Osteocyte (in vitro differentiated cells): Measurements from ENCODE around the gene DLX6. TPM values are rescaled to one million over a fixed set of nuclear protein-coding genes. Genes with fewer than 3 reads are reported as not detected.
"Not testable (repeated sequence)": the region's sequence is repeated elsewhere in the genome, so short reads cannot be mapped to it uniquely, and the experiment has no call there.

ENCODE experiments used
- DNase-seq: peaks from one replicate; pipeline ENCODE4 v3.0.0; 2021; ENCODE audit warnings: mixed read lengths; ENCODE audit not compliant: unreplicated experiment; ENCODE audit errors: extremely low spot score
- H3K27ac Mint-ChIP-seq: one replicate; pipeline ENCODE4 v1.8.0; 2021; ENCODE audit warnings: mild to moderate bottlenecking, mixed read lengths; ENCODE audit not compliant: unreplicated experiment
- H3K27me3 Mint-ChIP-seq: one replicate; pipeline ENCODE4 v1.8.0; 2021; ENCODE audit warnings: mixed read lengths; ENCODE audit not compliant: unreplicated experiment
- H3K36me3 Mint-ChIP-seq: one replicate; pipeline ENCODE4 v1.8.0; 2021; ENCODE audit warnings: mixed read lengths; ENCODE audit not compliant: unreplicated experiment
- H3K4me1 Mint-ChIP-seq: one replicate; pipeline ENCODE4 v1.8.0; 2021; ENCODE audit warnings: mixed read lengths; ENCODE audit not compliant: unreplicated experiment
- H3K4me3 Mint-ChIP-seq: one replicate; pipeline ENCODE4 v1.8.0; 2021; ENCODE audit warnings: mild to moderate bottlenecking, moderate library complexity, mixed read lengths; ENCODE audit not compliant: unreplicated experiment
- H3K9me3 Mint-ChIP-seq: one replicate; pipeline ENCODE4 v1.8.0; 2021; ENCODE audit warnings: mixed read lengths; ENCODE audit not compliant: unreplicated experiment
- CTCF ChIP-seq: fragments of 200-600 bp; sonication (generic); IDR thresholded peaks from 2 replicates; pipeline ENCODE4 v1.5.0; 2021; ENCODE audit warnings: antibody characterized with exemption, mild to moderate bottlenecking, moderate library complexity
- total RNA-seq: library from RNA; stranded (reverse); gene quantifications from 2 replicates; pipeline ENCODE4 v1.2.1, GENCODE V29; 2021

The DLX6 gene
- total RNA-seq, 1 donor from 2014 or later = 1.5 TPM

- Mint-ChIP-seq H3K9me3 (no peaks in the 10 kb centered on the region), H3K27me3 (peaks cover 70% of the 10 kb centered on the region), H3K4me1 (peaks cover 40% of the 10 kb centered on the region), H3K4me3 (peak overlapping the region; percentile 75), H3K27ac (peak overlapping the region; percentile 80), H3K36me3 (no peaks in the 10 kb centered on the region)
- TF ChIP-seq CTCF = peak; percentile 97
- DNase-seq = no peak
Observed at GRCh38 chr7:97027427-97028234, 22.3 kb downstream of the DLX6 start.

GRCh38 chr7:97034213-97034852, 29.0 kb downstream of the DLX6 start:
- H3K27ac Mint-ChIP-seq, H3K4me1 Mint-ChIP-seq: not testable (repeated sequence)
- H3K27me3 Mint-ChIP-seq = peaks cover 26% of the 10 kb centered on the region

GRCh38 chr7:97039374-97040065, 34.2 kb downstream of the DLX6 start:
- no peaks in the 10 kb centered on the region for H3K36me3 Mint-ChIP-seq
- H3K27me3 Mint-ChIP-seq = peaks cover 37% of the 10 kb centered on the region
- H3K4me1 Mint-ChIP-seq = no peaks in the 10 kb centered on the region
- H3K27ac Mint-ChIP-seq = no peak overlapping the region
- DNase-seq = no peak
- no peak for TF ChIP-seq CTCF
- H3K9me3 Mint-ChIP-seq = no peaks in the 10 kb centered on the region
- H3K4me3 Mint-ChIP-seq = no peak overlapping the region

More at GRCh38 chr7:97034213-97034852, 29.0 kb downstream of the DLX6 start:
- not testable (repeated sequence) for H3K9me3 Mint-ChIP-seq, H3K36me3 Mint-ChIP-seq, DNase-seq, H3K4me3 Mint-ChIP-seq

DNA sequence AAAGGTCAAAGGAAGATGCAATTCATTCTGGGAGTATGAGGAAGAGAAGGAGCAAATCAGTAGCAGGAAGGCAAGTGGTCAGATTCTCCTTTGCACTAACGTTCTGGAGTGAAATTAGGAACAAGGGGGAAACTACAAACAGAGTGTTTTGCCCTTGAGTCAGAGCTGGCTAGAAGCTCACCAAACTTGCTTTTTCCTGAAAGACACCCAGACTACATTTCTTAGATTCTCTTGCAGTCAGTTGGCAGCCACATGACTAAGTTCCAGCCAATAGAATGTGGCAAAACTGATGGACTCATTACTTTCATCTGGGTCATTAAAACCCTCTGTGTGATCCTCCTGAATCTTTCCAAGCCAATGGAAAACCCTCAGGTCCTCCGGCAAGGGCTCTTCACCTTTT, 37.9 kb downstream of the DLX6 start:
- Mint-ChIP-seq H3K27ac (no peak overlapping the region), H3K4me1 (no peaks in the 10 kb centered on the region), H3K4me3 (no peak overlapping the region), H3K36me3 (no peaks in the 10 kb centered on the region), H3K27me3 (peaks cover 35% of the 10 kb centered on the region), H3K9me3 (no peaks in the 10 kb centered on the region)
- no peak for TF ChIP-seq CTCF
- DNase-seq = no peak

Other genes starting within 250 kb of the DLX6 start
- 4.2 and 6.0 TPM in 2 replicates for gene DLX5, start 19.3 kb downstream of the DLX6 start, total RNA-seq
- 10.0 and 11.1 TPM in 2 replicates for gene SDHAF3, start 112.1 kb downstream of the DLX6 start, total RNA-seq